ENCODE measurements around the gene SRPK2.
"Not testable (repeated sequence)": the region's sequence is repeated elsewhere in the genome, so short reads cannot be mapped to it uniquely, and the experiment has no call there.

SRPK2 gene

DNA sequence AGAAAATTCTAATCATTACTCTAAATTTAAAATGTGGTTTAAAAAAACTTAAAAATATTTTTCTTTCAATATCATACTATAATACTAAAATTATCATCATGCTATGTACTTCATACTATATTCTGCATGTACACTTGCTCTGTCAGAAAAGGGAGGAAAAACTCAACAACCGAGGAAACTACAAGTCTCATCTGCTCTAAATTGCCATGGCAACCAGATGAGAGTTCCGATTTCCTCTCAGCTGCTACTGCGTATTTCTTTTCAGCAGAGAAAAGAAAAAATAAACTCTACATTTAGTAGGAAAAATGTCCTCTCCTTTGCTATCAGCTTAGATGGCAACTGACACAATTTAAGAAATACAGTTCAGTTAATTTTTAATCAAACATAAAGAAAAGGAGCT lies 178.9 kb downstream of the SRPK2 start:
- no peak overlapping the region for H3K27ac ChIP-seq
- H3K4me3 ChIP-seq = no peak overlapping the region

DNA sequence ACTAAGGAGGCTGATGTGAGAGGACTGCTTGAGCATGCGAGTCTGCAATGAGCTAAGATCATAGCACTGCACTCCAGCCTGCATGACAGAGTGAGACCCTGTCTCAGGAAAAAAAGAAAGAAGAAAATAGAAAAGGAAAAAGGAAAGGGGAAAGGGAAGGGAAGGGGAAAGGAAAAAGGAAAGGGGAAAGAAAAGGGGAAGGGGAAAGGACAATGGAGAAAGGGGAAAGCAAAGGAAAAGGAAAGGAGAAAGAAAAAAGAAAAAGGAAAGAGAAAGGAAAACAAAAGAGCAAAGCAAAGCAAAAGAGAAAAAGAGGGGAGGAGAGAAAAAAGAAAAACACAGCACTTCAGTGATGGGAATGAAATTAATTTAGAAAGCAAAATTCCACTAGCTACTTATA lies 179.3 kb downstream of the SRPK2 start:
- no peak overlapping the region for H3K4me3 ChIP-seq
- no peak overlapping the region for H3K27ac ChIP-seq

- H3K27ac ChIP-seq = no peak overlapping the region
- no peak overlapping the region for H3K4me3 ChIP-seq
Measured at GRCh38 chr7:105206985-105207384, 181.7 kb downstream of the SRPK2 start.

GRCh38 chr7:105205592-105206237 lies 183.0 kb downstream of the SRPK2 start:
- H3K4me3 ChIP-seq = no peak overlapping the region
- no peak overlapping the region for H3K27ac ChIP-seq

DNA sequence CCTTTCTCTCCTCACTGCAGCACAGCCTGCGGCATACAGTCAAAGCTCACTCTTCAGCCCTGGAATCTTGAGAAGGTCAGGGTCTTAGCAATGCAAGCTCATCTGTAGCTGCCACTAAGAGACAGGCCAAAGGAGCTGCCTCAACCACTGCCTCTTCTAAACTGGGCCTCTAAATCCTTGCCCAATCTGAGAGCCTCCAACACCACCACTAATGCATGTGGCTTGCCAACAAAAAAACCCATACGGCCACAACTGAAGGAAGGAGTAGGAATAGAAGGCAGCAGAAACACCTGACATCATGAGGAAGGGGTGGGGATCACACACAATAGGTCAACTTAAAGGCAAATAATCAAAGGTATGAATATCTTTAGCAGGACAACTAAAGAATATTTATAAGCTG lies 183.8 kb downstream of the SRPK2 start:
- no peak overlapping the region for H3K27ac ChIP-seq
- H3K4me3 ChIP-seq = no peak overlapping the region

DNA sequence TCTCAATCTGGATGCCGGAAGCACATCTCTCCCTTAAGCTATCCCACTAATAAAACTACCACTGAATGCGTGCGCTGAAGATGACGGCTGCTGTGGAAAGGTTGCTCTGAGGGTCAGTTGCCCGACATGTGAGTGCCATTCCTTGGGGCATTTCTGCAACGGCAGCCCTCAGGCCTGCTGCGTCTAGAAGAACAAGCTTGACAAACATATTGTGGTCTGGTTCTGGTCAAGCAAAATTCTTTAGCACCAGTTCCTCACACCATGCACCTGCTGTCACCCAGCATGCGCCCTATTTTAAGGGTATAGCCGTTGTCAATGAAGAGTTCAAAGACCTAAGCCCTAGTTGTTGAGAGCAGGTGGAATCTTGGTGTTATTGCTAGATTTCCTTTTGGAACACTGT lies 184.2 kb downstream of the SRPK2 start:
- no peak overlapping the region for H3K4me3 ChIP-seq
- no peak overlapping the region for H3K27ac ChIP-seq

DNA sequence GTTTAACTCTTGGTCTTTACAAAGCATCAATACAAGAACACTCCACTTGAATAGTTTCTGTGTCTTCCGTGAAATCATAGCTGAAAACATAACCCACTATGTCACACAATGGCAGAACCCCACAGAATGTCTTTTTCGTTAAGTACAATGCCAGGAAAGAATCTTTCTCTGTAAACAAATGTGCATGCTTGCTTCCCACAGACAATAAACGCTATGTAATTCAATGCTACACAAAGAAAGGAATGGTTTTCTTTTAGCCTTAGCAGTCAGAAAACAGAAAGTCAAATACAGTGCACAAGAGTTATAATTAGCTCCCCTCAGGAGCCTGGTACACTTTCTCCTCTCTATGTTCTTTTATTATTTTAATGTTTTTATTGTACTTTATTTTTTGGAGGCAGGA lies 186.1 kb downstream of the SRPK2 start:
- Histone ChIP-seq H3K4me3 (no peak overlapping the region), H3K27ac (peak overlapping the region in 1 of 21 experiments; percentile 49)

DNA sequence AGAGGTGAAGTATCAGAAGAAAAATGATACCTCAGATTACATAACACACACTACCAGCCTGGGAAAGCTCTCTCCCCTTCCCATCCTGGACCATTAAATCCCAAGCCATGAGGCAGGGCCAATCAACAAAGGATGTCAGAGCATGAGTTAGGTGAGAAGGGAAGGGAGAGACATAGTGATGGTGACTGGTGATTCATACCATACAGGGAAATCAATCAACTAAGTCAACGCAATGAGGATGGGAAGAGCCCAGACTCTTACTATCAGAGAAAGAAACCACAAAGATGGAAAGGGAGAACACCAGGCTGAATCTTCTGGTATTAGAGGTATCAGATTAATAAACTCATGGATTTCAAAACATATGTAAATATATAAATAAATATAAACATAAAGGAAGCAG lies 189.3 kb downstream of the SRPK2 start:
- Histone ChIP-seq H3K27ac (no peak overlapping the region), H3K4me3 (no peak overlapping the region)

GRCh38 chr7:105198223-105198622 lies 190.5 kb downstream of the SRPK2 start:
- Histone ChIP-seq H3K27ac (peak overlapping the region in 1 of 21 experiments; percentile 34), H3K4me3 (no peak overlapping the region)

GRCh38 chr7:105196473-105196872 lies 192.2 kb downstream of the SRPK2 start:
- Histone ChIP-seq H3K27ac (peak overlapping the region in 1 of 21 experiments; percentile 37), H3K4me3 (no peak overlapping the region)

DNA sequence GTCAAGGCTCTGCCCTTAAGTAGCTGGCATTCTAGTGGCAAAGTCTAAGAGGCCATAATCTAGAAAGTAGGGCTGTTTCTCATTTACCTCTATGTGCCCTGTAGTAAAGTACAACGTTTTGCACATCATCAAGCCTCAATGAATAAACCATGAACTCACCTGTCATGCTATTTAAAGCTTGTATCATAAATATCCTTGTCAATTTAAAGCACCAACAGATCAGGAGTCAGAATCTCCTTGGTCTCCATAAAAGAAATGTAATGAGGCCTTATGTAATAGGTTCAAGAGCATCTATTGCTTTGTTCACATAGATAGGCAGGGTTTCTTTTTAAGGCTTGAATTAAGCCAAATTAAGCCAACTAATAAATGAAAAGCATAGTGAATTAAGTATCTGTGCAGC lies 192.8 kb downstream of the SRPK2 start:
- Histone ChIP-seq H3K27ac (no peak overlapping the region), H3K4me3 (no peak overlapping the region)

- not testable (repeated sequence) for H3K27ac ChIP-seq, H3K4me3 ChIP-seq
Measured at GRCh38 chr7:105194959-105195358, 193.8 kb downstream of the SRPK2 start.

DNA sequence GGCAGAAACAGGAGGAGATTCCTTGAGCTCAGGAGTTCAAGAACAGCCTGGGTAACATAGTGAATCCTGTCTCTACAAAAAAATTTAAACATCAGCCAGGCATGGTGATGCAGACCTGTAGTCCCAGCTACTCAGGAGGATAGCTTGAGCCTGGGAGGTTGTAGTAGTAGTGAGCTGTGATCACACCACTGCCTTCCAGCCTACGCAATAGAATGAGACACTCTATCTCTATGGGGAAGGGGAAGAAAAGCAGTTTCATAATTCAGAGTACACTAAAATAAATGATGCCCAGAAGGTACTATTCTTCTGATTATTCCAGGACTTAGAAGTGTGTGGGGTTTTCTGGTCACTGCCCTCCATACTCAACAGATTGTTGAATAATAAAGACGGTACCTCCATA lies 197.4 kb downstream of the SRPK2 start:
- no peak overlapping the region for H3K27ac ChIP-seq
- no peak overlapping the region for H3K4me3 ChIP-seq

DNA sequence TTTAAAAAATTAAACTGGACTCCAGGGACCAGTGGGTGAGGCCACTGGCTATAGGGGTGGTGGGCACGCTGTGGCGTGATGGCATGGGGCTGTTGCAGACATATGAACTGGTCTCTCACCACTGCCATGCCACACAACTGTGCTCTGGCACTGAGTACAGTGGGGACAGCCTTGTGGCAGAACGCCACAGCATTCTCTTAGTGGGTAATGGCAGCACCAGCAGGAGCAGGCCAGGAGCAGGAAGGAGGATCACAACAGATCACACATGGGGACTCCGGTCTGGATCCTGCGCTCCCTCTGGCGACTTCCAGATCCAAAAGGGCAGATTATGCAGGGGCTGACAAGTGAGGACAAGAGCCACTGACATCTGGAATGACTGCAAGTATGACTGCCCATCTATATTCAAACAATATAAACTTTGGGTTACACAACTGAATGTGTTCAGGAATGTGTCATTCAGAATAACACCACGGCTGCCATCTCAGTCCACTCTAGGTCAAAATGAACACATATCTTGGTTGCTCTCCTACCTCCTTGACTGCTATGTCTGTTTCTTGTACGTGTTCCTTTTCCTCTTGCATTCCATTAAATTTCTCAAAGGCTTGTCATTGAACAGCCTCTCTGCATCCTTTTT lies 198.7 kb downstream of the SRPK2 start:
- H3K4me3 ChIP-seq = no peak overlapping the region
- peak overlapping the region in 1 of 21 experiments; percentile 65 for H3K27ac ChIP-seq

DNA sequence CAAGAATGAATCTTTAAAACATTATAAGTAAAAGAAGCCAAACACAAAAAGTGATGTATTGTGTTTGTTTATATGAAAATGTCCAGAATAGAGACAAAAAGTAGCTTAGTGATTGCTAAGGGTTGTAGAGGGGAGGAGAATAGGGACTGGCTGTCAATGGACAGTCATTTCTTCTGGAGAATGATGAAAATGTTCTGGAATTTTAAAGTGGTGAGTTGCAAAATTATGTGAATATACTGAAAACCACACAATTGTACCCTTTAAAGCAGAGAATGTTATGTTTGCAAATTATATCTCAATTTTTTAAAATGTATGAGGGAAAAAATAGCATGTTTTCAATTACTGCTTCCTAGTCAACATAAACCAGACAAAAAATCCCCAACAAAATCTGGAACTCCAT lies 200.5 kb downstream of the SRPK2 start:
- H3K4me3 ChIP-seq = no peak overlapping the region
- peak overlapping the region in 3 of 21 experiments; percentile 36 to 42 (median 39) for H3K27ac ChIP-seq

DNA sequence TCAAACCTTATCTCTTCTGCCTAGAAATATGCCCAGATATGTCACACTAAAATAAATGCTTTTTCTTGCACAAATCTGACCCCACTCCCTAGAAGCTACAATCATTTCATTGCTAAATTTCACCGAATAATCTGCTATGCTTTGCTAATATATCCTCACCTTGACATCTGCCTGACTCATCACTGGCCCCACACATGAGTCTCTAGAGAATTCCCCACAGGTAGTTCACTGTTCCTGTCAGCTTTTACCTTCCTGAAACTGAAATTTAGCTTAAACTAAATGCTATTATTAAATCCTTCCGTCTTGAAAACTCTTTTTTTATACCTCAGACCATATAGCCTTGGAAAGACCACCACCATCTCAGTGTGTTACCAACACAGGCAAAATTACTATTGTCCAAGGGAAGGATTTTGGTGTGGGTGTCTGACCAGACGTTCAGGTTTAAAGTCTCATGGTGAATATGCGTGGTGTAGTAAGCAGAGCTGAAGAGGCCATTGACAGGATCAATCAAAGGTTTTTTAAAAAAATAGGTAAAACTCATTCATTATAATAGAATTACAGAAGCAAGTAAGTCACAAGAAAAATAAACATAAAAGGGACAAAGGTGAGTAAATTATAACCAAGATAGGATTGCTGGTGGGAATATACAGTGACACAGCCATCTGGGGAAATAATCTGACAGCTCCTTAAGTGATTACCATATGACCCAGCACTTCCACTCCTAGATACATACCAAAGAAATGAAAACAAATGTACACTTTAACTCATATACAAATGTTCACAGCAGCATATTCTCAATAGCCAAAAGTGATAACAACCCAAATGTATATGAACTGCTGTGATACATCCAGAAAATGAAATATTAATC lies 201.2 kb downstream of the SRPK2 start:
- H3K27ac ChIP-seq = peak overlapping the region in 3 of 21 experiments; percentile 1 to 42 (median 29)
- H3K4me3 ChIP-seq = no peak overlapping the region

DNA sequence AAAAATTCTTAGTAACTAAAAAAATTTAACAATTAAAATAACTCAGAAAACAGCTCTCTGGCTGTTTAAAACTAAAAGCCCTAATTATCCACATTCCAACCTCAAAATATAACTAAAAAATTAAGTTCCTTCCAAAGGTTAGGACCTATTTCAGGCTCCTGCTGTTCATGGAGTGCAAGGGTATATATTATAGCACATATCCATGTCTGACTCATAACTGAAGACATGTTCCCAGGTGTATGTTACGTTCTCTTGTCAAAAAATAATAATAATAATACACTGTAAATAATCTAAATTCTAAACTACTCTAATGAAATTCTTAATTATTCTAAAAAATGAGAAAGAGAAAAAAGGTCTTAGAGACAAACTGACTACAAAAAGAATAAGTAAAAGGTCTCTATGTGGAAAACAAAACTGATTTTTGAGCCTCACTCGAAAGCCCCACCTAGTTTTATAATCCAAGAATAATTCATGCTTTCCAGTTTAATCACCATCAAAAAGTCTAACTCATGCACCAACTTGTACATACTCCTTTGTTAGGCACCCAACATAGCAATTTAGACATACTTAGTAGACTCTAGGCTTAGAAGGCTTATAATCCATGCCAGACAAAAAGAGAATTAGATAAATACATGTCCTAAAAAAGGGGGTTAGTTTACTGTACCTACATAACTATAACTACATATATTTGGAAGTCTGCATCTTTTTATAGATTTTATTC lies 203.3 kb downstream of the SRPK2 start:
- Histone ChIP-seq H3K4me3 (no peak overlapping the region), H3K27ac (peak overlapping the region in 7 of 21 experiments; percentile 8 to 60 (median 19))

DNA sequence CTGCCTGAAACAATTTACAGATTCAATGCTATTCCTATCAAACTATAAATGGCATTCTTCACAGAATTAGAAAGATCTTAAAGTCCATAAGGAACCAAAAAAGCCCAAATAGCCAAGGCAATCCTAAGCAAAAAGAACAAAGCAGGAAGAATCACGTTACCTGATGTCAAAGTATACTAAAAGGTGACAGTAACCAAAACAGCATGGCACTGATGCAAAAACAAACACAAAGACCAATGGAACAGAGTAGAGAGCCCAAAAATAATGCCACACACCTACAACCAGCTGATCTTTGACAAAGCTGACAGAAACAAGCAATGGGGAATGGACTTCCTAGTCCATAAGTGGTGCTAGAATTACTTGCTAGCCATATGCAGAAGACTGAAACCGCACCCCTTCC lies 208.7 kb downstream of the SRPK2 start:
- no peak overlapping the region for H3K27ac ChIP-seq
- H3K4me3 ChIP-seq = no peak overlapping the region

DNA sequence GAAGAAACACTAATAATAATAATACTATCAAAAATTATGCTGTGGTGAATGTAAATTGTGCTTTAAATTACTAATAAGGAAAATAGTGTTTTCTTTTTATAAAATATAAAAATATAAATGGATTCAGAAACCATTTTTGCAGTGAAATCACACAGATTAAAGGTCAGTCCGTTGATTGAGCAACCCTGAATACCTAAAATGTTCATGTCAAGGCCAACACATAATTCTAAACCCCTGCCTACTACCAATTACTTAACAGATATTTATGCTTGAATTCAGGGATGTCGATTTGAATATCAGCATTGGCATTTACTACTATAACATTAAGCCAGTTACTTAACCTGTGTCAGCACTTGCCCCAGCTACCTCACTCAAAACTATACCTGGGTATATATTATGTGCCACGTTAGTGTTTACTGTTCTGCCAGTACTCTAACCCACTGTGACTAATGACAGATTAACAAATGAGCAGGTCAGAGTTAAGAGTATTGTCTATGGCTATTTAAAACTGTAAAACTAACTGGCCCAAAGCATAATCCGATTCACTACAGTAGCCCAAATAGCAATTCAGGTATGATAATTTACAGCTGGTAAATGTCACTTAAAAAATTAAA lies 209.7 kb downstream of the SRPK2 start:
- no peak overlapping the region for H3K27ac ChIP-seq

GRCh38 chr7:105178177-105178576 lies 210.5 kb downstream of the SRPK2 start:
- H3K4me3 ChIP-seq = no peak overlapping the region
- no peak overlapping the region for H3K27ac ChIP-seq

More for the DNA sequence above, 209.7 kb downstream of the SRPK2 start:
- H3K4me3 ChIP-seq = no peak overlapping the region

Data from skin epidermis (tissue), 12 donors.